Measurements from ENCODE around the gene EMILIN3. TPM values are rescaled to one million over a fixed set of nuclear protein-coding genes. Genes with fewer than 3 reads are reported as not detected.

The EMILIN3 gene
- total RNA-seq, 4 donors from 2014 or later: 0.20 to 0.33 (median 0.20) TPM; not detected in 1

DNA sequence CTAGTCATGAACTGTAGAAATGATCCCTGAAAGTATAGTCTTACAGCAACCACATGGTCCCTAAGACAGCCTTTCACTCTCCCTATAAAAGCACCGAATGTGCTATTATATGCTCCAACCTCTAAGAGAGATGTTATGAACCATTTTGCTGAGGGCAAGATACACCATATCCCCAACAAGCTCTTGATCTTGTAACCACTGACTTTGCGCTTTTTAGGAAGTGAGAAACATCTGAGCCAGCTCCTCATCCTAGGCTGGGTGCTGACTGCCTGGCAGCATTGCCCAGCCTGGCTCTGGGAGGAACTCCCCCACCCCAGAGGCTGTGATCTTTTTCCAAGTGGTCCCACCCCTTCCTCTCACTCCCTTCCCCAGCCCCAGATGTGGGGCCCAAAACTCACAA lies 3.1 kb upstream of the EMILIN3 start:
- in situ Hi-C loops (cut with MboI; ENCODE audit: low sequenced_read_pairs in 4 of 4): no loop called here
- DNase-seq (no peak), ATAC-seq (no peak)
- H3K27me3 ChIP-seq: peaks cover 21 to 28% (median 21%) of the 10 kb centered on the region in 3 donors
- H3K9me3 ChIP-seq: no peaks in the 10 kb centered on the region
- TF ChIP-seq POLR2A (IDR thresholded peaks at IDR 0.05): no peak
- H3K4me1 ChIP-seq: peaks cover 0 to 4% of the 10 kb centered on the region in 2 donors
- H3K36me3 ChIP-seq: no peaks in the 10 kb centered on the region
- H3K4me3 ChIP-seq: no peak overlapping the region
- intact Hi-C loops (cut with DNase I; ENCODE audit: low total_unique reads): no loop called here
- no peak overlapping the region for H3K27ac ChIP-seq

DNA sequence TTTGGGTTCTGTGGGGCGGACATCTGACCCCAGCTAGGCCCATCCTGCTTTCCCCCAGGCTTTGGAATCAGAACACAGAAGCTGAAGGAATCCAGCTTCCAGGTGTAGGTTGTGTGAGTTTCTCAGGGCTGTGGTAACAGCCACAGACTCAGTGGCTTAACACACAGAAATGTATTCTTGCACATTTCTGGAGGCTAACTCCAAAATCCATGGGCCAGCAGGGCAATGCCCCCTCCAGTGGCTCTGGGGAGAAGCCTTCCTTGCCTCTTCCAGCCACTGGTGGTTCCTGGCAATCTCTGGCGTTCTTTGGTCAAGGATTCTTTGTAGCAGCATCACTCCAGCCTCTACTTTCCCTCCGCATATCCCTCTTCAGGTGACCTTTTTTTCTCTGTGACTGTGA lies 1.3 kb upstream of the EMILIN3 start:
- H3K4me1 ChIP-seq: peaks cover 0 to 4% of the 10 kb centered on the region in 2 donors
- in situ Hi-C loops (cut with MboI; ENCODE audit: low sequenced_read_pairs in 4 of 4) (no loop called here), intact Hi-C loops (cut with DNase I; ENCODE audit: low total_unique reads) (no loop called here)
- H3K27ac ChIP-seq: no peak overlapping the region
- no peaks in the 10 kb centered on the region for H3K9me3 ChIP-seq
- TF ChIP-seq POLR2A (IDR thresholded peaks at IDR 0.05): no peak
- TF ChIP-seq, protein P1, sequence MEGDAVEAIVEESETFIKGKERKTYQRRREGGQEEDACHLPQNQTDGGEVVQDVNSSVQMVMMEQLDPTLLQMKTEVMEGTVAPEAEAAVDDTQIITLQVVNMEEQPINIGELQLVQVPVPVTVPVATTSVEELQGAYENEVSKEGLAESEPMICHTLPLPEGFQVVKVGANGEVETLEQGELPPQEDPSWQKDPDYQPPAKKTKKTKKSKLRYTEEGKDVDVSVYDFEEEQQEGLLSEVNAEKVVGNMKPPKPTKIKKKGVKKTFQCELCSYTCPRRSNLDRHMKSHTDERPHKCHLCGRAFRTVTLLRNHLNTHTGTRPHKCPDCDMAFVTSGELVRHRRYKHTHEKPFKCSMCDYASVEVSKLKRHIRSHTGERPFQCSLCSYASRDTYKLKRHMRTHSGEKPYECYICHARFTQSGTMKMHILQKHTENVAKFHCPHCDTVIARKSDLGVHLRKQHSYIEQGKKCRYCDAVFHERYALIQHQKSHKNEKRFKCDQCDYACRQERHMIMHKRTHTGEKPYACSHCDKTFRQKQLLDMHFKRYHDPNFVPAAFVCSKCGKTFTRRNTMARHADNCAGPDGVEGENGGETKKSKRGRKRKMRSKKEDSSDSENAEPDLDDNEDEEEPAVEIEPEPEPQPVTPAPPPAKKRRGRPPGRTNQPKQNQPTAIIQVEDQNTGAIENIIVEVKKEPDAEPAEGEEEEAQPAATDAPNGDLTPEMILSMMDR (IDR thresholded peaks at IDR 0.05 in 4 of 5, conservative IDR thresholded peaks at IDR 0.05 in 1 of 5): no peak
- peaks cover 23 to 31% (median 23%) of the 10 kb centered on the region in 3 donors for H3K27me3 ChIP-seq
- no peaks in the 10 kb centered on the region for H3K36me3 ChIP-seq
- no peak overlapping the region for H3K4me3 ChIP-seq
- DNase-seq (no peak), ATAC-seq (no peak)

DNA sequence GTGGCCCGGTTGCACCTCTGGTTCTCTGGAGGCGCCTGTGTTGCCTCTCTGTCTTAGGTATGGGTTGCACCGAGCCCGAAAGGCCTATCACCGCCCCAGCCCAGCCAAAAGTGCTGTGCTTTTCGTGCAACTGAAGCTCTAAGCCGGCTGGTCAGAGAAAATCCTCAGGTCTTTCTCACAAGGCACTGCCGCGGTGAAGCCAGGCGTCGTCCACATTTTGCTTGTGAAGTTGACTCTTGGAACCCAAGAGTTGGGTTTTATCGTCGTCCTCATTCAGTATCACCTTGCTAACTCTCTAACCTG lies 726 bp upstream of the EMILIN3 start:
- intact Hi-C loops (cut with DNase I; ENCODE audit: low total_unique reads) (no loop called here), in situ Hi-C loops (cut with MboI; ENCODE audit: low sequenced_read_pairs in 4 of 4) (no loop called here)
- DNase-seq (no peak), ATAC-seq (no peak)
- H3K4me3 ChIP-seq: no peak overlapping the region
- no peaks in the 10 kb centered on the region for H3K36me3 ChIP-seq
- H3K27ac ChIP-seq: no peak overlapping the region
- H3K27me3 ChIP-seq: peaks cover 23 to 31% (median 23%) of the 10 kb centered on the region in 3 donors
- no peaks in the 10 kb centered on the region for H3K9me3 ChIP-seq
- peaks cover 0 to 4% of the 10 kb centered on the region in 2 donors for H3K4me1 ChIP-seq
- TF ChIP-seq, protein P1 (IDR thresholded peaks at IDR 0.05 in 4 of 5, conservative IDR thresholded peaks at IDR 0.05 in 1 of 5): no peak
- TF ChIP-seq POLR2A (IDR thresholded peaks at IDR 0.05): no peak

DNA sequence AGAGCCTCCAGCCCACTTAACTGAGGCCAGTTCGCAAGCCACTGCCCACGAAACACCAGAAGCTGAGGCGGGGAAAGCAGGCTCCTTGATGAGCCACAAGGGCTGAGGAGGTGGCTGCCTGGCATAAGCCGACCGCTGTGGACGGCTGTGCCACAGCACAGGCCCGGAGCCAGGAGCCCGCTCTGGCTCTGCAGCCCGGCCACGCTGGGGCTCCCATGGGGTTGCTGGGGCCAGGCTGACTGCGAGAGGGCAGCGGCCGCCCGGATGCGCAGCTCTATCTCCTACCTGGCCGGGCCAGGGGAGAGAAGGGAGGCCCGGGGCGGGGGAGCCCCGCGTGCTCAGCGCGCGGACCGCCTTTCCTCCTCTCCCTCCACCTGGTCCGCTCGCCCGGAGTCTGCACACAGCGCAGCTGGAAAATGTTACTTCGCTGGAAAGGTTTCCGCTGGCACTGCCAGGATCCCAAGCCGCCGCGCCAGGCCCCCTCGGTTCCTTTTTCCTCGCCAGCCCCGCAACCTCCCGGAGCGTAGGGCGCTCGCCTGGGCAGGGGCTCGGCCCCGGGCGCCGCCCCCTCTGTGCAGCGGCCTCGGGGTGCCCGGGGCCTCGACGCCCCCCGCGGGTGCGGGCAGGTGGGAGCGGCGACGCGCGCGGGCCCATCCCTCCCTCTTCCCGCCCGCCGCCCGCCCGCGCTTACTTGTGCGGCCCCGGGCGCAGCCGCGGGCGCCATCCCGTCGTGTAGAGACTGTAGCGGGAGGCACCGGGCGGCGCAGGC lies 657 bp downstream of the EMILIN3 start:
- ATAC-seq (no peak), DNase-seq (no peak)
- Histone ChIP-seq H3K36me3 (no peaks in the 10 kb centered on the region), H3K4me3 (peak overlapping the region in 3 of 4 donors; percentile 35 to 44 (median 39)), H3K4me1 (peaks cover 4 to 9% of the 10 kb centered on the region in 2 donors), H3K27me3 (peaks cover 23 to 31% (median 23%) of the 10 kb centered on the region in 3 donors), H3K27ac (no peak overlapping the region), H3K9me3 (no peaks in the 10 kb centered on the region)
- in situ Hi-C loops (cut with MboI; ENCODE audit: low sequenced_read_pairs in 4 of 4): no loop called here
- TF ChIP-seq POLR2A (IDR thresholded peaks at IDR 0.05): no peak
- TF ChIP-seq, protein P1 (IDR thresholded peaks at IDR 0.05 in 4 of 5, conservative IDR thresholded peaks at IDR 0.05 in 1 of 5): no peak
- intact Hi-C loops (cut with DNase I; ENCODE audit: low total_unique reads): no loop called here

DNA sequence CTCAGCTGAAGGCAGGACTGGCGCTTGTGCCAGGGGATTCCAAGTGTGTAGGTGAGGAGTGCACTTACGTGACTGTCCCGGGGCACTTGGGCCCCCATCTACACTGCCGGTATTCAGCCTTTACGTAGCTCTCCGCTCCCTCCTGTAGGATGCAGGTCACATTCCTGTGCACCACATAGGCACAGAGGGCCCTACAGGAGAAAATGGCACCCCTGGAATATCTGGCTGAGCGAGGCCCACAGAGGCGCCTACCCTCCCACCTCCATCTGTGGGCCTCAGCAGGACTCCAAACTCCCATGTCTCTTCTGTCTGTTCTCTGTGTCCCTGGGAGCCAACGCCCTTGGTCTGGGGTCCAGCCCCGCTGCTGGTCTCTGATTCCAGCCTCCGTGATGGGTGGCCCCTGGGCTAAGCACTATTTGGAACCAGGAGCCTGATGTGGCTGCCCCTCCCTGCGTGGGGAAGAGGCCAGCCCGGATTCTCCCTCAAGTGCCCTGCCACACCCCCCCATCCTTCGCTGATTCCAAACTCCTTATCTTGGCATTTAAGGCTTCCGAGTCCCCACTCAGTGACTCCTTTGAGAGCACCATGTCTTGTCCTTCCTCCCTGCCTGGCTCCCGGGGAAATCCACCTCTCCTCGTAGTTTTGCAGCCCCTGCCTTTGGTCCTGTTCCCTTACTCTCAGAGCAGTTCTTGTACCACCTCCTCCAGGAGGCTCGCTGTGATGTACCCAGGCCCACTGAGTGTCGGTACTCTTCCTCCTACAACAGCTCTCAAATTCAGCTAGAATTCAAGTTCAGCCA lies 1.5 kb downstream of the EMILIN3 start:
- no peak for ATAC-seq
- H3K4me1 ChIP-seq: peaks cover 8 to 9% of the 10 kb centered on the region in 2 donors
- no peaks in the 10 kb centered on the region for H3K36me3 ChIP-seq
- intact Hi-C loops (cut with DNase I; ENCODE audit: low total_unique reads): no loop called here
- H3K27me3 ChIP-seq: peaks cover 23 to 31% (median 23%) of the 10 kb centered on the region in 3 donors
- H3K27ac ChIP-seq: no peak overlapping the region
- DNase-seq: no peak
- in situ Hi-C loops (cut with MboI; ENCODE audit: low sequenced_read_pairs in 4 of 4): no loop called here
- H3K9me3 ChIP-seq: no peaks in the 10 kb centered on the region
- TF ChIP-seq POLR2A (IDR thresholded peaks at IDR 0.05): no peak
- TF ChIP-seq, protein P1 (IDR thresholded peaks at IDR 0.05 in 4 of 5, conservative IDR thresholded peaks at IDR 0.05 in 1 of 5): no peak
- peak overlapping the region in 1 of 4 donors; percentile 35 for H3K4me3 ChIP-seq
